GM18505 (cell line): ENCODE data around the gene PQBP1.
"Not testable (repeated sequence)": the region's sequence is repeated elsewhere in the genome, so short reads cannot be mapped to it uniquely, and the experiment has no call there.

Source experiments
- ATAC-seq: cut with Tn5 transposase; IDR thresholded peaks from one replicate; pipeline ENCODE4 v1.9.1; 2021; ENCODE audit not compliant: unreplicated experiment
- POLR2A ChIP-seq: IDR thresholded peaks from 4 replicates; pipeline ENCODE4 v1.6.1; 2011; ENCODE audit warnings: borderline replicate concordance; ENCODE audit not compliant: insufficient read depth, insufficient read length; ENCODE audit errors: extremely low read depth

PQBP1 gene

GRCh38 chrX:48897625-48898306 is at the start of gene PQBP1, which contains the start of gene TIMM17B:
PQBP1 (plus strand) TSS chrX:48897930; CDS start chrX:48898510, 580 bp downstream.
TIMM17B (minus strand) TSS chrX:48897768; CDS start chrX:48897749, 19 bp downstream.
- peak; percentile 88 for ATAC-seq
- peak; percentile 87 for TF ChIP-seq POLR2A

- no peak for TF ChIP-seq POLR2A
- no peak for ATAC-seq
Observed at GRCh38 chrX:48848847-48849246, 48.9 kb upstream of the PQBP1 start.

- TF ChIP-seq POLR2A: no peak
- ATAC-seq: no peak
Observed at GRCh38 chrX:48852857-48853256, 44.9 kb upstream of the PQBP1 start.

- ATAC-seq: not testable (repeated sequence)
Observed at GRCh38 chrX:48853494-48853893, 44.2 kb upstream of the PQBP1 start.

- not testable (repeated sequence) for ATAC-seq
Observed at GRCh38 chrX:48854121-48854804, 43.5 kb upstream of the PQBP1 start.

GRCh38 chrX:48854898-48855297 is 42.8 kb upstream of the PQBP1 start:
- no peak for TF ChIP-seq POLR2A
- ATAC-seq: no peak

- no peak for ATAC-seq
- no peak for TF ChIP-seq POLR2A
Observed at GRCh38 chrX:48864210-48864609, 33.5 kb upstream of the PQBP1 start.

- not testable (repeated sequence) for ATAC-seq
Observed at GRCh38 chrX:48872017-48872416, 25.7 kb upstream of the PQBP1 start.

- not testable (repeated sequence) for ATAC-seq
Observed at GRCh38 chrX:48876944-48877343, 20.8 kb upstream of the PQBP1 start.

GRCh38 chrX:48883729-48884128 is 14.0 kb upstream of the PQBP1 start:
- TF ChIP-seq POLR2A: no peak
- no peak for ATAC-seq

GRCh38 chrX:48886586-48886985 is 11.1 kb upstream of the PQBP1 start:
- not testable (repeated sequence) for ATAC-seq

GRCh38 chrX:48890296-48890925 is 7.3 kb upstream of the PQBP1 start:
- ATAC-seq: no peak
- no peak for TF ChIP-seq POLR2A

GRCh38 chrX:48890934-48891401 is 6.8 kb upstream of the PQBP1 start:
- no peak for TF ChIP-seq POLR2A
- peak; percentile 46 for ATAC-seq
